ENCODE measurements around the gene LIN28B.

The LIN28B gene

DNA sequence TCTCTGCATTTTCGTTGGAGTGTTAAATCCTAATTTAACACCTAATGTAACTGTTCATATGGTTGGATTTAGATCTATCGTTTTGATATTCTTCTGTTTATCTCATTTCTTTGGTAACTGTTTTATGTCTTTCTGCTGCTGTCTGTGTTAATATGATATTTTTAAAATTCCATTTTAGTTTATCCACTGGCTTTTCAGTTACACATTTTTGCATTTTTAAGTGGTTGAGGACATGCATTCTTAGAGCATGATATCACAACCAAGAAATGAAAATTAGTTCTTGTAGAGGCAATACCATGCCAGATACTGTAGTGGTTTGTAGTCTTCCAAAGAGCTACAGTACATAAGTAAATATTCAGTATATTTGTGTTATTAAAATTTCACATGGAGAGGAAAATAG, 58.6 kb downstream of the LIN28B start:
- no peak for DNase-seq

DNA sequence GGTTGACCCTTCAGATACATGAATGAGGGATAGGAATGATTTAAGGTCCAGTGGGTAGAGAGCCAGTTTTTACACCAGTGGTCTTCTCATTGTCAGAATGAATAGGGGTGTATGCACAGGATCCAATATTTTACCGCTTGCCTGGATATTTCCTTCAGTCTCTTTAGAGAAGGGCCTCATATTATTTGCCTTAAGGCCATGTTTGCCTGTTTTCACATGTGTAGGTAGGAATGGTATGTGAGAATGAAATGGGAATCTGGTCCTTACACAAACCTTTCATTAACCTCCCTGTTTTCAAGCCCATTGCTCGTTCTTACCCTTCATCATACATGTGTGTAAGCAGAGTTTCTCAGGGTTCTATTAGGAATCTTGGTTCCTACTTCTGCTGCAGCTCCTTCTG, 62.4 kb downstream of the LIN28B start:
- DNase-seq = no peak

- DNase-seq = no peak
Measured at GRCh38 chr6:105021399-105021798, 64.5 kb downstream of the LIN28B start.

GRCh38 chr6:105022416-105022815, 65.5 kb downstream of the LIN28B start:
- no peak for DNase-seq

DNA sequence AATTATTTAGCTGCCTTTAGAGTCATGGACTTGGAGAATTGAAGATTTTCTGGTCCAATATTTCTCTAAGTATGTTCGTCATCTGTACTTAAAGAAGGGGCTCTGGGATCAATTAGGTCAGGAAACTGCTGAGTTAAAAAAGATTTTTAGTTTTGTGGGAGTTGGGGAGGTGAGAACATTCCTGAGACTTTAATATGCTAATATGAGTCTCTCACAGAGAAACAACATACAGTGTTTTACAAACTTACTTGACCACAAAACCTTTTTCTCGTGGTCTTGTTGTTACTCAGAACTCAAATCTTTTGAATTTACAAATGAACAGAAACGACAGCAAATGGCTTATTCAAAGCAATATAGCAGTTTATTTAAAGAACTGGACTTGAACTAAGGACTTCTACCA, 67.9 kb downstream of the LIN28B start:
- no peak for DNase-seq

- DNase-seq = no peak
Measured at GRCh38 chr6:105028898-105029297, 72.0 kb downstream of the LIN28B start.

DNA sequence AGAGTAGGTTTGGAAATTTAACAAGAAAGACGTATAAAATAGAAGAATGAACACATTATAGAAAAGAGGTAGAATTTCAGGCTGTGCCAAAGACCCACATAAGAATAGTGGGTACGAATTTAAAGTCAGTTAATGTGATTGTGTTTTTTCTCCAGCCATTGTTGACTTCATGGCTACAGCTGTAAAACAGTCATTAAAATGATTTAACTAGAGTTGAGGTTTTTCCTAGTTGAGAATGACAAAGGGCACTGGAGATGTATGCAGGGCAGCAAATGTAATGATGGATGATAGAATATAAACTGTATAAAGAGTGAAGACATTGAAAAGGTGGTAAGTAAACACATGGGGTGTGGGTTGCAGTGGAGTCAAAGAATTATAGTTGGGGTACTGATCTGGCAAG, 72.7 kb downstream of the LIN28B start:
- DNase-seq = no peak

- no peak for DNase-seq
Measured at GRCh38 chr6:105034470-105034869, 77.6 kb downstream of the LIN28B start.

GRCh38 chr6:105035299-105035698, 78.4 kb downstream of the LIN28B start:
- no peak for DNase-seq

DNA sequence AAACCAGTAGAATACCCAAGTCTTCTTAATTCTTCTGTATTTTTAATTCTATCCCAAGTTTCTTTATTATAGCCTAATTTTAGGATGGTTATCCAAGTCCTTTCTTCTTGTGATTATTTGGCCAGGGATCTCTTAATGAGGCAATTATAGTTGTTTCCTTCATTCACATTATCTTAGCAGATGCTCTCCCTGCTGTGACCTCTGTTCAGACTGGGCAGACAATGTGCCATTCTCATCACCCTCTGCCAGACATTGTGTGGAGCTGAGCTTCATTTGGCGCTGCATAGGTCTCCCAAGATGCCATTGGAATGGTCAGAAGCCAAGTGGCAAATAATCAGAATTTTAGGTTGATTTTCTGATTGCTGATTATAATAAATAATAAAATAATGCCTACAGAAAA, 79.4 kb downstream of the LIN28B start:
- DNase-seq = no peak

DNA sequence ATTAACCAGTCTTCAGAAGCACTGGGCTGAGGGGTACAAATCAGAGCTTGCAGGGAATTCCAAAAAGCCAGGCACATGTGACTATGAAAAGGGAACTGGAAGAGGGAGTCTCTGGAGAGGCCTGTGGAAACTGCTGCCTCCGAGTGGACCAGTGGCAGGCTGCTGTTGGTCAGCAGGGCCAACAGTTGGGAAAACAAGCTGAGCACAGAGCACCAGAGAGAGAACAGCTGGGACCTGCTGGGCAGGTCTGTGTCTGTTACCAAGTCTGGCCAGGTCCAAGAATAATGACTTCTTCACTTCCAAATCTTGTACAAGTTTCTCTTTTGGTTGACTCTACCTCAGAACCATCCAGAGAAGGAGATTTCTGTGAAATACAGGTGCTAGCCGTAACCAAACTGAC, 81.4 kb downstream of the LIN28B start:
- no peak for DNase-seq

DNA sequence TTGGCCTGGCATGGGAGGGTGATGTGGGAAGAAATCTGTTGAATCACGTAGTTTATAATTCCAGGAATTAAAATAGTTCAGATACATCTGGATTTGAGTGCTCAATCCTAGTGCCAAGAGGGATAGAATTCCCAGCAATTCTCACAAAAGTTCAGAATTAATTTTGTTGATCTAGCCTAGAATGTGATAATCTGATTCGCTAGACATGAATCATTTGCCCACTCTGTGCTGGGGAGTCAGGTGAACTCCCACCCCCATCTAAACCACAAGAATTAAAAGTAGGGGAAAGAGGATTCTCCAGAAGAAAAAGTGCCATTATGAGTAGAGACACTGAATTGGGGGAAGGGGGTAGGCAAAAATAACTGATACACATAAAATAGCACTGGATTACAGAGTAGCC, 85.0 kb downstream of the LIN28B start:
- no peak for DNase-seq

DNA sequence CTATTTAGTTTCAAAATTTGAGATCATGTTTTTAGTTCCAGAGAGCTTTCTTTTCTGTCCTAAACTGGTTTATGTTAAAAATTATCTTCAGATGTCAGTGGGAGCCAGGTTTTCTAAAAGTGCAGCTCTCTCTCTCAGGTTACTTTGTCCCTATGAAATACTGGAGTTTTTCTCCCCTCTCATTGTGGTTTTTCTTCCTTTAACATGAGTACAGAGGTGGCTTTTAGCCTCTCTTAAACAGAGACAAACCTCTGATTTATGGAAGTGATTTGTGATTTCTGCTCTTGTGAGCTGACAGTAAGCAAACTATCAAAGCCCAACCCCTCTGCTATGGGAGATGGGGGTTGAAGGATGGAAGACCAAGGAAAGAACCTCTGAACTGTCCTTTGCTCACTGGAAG, 85.7 kb downstream of the LIN28B start:
- no peak for DNase-seq

DNA sequence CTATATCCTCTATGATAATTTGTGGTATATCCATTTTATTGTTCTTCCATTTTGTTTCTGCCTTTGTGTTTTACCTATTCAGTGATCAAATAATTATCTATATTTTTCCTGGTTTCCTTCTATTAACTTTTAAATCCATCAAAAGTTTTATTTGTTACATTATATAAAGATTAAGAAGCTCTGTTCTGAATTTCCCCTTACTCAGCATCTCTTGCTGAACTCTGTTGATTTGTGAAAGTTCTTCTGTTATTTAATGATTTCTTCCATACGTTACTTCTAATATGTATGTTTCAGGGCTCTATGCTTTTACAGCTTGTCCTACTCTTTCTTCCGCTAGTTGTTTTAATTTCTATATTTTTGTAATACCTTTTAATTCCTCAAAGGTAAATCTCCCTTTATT, 87.1 kb downstream of the LIN28B start:
- DNase-seq = no peak

DNA sequence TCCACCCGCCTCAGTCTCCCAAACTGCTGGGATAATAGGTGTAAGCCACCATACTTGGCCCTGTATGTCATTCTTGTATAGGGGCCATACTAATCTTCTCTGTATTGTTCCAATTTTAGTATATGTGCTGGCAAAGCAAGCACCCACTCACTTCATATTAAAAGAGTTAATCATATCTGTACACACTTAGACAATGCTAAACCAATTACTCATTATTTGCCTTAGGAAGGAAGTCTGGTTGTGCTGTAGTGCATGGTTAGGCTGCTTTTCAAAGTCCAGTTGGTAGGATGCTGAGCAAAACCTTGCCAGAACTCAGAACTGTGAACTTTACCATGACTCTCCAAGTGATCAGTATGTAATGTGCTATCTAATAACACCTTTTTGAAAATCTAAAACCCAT, 88.6 kb downstream of the LIN28B start:
- no peak for DNase-seq

DNA sequence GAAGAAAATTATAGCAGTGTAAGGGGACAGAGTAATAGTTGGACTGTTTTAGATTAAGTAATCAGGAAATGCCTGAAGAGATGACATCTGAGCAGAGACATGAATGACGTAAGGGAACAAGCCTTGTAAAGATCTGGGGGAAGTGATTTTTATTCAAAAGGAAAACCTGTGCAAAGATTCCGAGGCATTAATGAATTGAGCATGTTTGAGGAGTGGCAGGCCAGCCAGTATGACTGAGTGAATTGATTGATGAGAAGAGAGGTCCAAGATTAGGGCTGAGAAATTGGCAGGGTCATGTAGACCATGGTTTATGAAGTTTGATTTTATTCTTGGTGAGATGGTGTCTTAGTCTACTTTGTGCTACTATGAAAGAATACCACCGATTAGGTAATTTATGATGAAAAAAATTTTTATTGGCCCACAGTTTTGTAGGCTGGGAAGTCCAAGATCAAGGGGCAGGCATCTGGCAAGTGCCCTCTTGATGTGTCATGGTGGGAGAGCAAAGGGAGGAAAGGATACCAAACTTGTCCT, 95.1 kb downstream of the LIN28B start:
- DNase-seq = no peak

DNA sequence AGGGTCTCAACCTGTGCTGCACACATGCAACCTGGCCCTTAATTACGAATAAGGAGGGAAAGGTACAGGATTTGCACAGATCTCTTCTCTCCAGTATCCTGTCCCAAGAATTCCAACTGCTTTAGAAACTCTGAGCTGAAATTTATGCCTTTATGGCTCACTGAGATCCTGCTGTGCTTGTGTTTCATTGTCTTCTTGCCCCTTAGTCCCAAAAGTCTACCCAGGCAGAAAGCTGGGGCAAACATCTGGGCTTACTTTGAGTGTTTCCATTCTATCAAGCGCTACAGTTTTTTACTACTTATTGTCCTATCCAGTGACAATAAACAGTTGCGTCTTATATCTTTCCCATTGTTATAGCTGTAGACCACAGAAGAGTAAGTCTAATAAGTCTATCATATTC, 99.7 kb downstream of the LIN28B start:
- DNase-seq = no peak

DNA sequence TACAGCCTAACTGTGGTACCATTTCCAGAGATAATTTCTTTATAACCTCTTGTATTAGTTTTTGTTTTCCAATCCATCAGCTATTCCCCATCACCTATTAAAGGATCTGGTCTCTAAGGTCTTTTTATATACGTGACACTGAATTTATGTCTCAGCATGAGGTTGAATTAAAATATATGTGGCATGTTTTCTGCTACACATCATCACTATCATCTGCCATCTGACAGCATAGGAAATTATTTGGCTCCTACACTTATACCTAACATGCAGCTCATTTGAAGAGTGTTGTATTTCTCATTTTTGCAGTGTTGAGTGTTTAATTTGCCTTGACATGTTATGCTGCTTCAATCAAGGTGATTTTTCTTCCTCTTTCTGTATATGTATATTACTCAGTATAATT, 100.3 kb downstream of the LIN28B start:
- no peak for DNase-seq

GRCh38 chr6:105058316-105058715, 101.4 kb downstream of the LIN28B start:
- no peak for DNase-seq

- DNase-seq = no peak
Measured at GRCh38 chr6:105058846-105059245, 101.9 kb downstream of the LIN28B start.

GRCh38 chr6:105066233-105066632, 109.3 kb downstream of the LIN28B start:
- no peak for DNase-seq

- DNase-seq = no peak
Measured at GRCh38 chr6:105066836-105067235, 109.9 kb downstream of the LIN28B start.

DNA sequence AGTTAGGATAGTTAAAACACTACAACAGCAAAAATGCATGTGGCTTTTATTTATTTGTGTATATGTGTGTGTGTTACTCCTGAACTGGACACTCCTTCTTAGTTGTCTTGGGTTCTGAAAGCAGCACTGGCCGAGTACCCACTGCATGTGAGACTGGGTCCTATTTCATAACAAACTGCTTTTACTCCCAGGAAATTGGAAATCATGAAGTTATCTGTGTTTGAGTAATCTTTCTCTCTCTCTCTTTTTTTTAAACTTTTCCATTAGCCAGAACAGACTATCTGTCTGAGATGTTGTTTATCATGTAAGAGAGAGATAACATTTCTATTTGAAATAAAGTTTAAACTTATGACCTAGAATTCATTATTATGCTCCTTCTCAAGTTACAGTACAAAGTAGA, 110.4 kb downstream of the LIN28B start:
- DNase-seq = no peak

GRCh38 chr6:105068407-105068806, 111.5 kb downstream of the LIN28B start:
- DNase-seq = no peak

- DNase-seq = no peak
Measured at GRCh38 chr6:105069821-105070445, 113.0 kb downstream of the LIN28B start.

DNA sequence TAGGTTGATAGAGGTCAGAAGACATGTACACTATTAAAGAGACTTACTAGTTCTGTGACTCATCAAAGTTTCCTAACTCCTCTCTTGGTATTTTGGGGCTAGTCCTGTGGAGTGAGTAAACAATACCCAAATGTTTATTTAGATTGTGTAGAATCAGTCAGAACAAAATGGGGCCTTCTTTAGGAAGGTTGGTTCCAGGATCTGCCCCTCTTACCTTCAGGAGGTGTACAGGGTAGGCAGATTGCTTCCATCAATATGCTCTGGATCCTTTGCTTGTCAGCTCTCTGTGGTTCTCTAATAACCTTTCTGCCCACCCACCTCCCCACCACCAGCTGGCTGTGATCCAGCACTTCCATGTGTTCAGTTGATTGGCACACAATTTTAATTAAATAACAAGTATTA, 115.9 kb downstream of the LIN28B start:
- DNase-seq = no peak
